Lower lobe of right lung (tissue), 2 donors: Measurements from ENCODE around the gene NKD2. TPM values are rescaled to one million over a fixed set of nuclear protein-coding genes. Genes with fewer than 3 reads are reported as not detected.

ENCODE experiments used
- ATAC-seq, 2 donors: fragments of 200-7000 bp; cut with Tn5 transposase; one replicate each; pipeline ENCODE4 v1.9.1; 2020 to 2022; ENCODE audit warnings: mild to moderate bottlenecking in 2 of 2, moderate library complexity in 2 of 2
- DNase-seq: peaks from one replicate; pipeline ENCODE4 v3.0.0-alpha.2; 2020
- H3K27ac ChIP-seq: fragments of 200-600 bp; one replicate; pipeline ENCODE4 v1.8.0; 2022
- H3K27me3 ChIP-seq: fragments of 200-600 bp; one replicate; pipeline ENCODE4 v1.8.0; 2022; ENCODE audit warnings: low read depth
- H3K36me3 ChIP-seq: fragments of 200-600 bp; one replicate; pipeline ENCODE4 v1.8.0; 2022; ENCODE audit warnings: mild to moderate bottlenecking
- H3K4me1 ChIP-seq: fragments of 200-600 bp; one replicate; pipeline ENCODE4 v1.8.0; 2022
- H3K4me3 ChIP-seq: fragments of 200-600 bp; one replicate; pipeline ENCODE4 v1.8.0; 2022; ENCODE audit warnings: mild to moderate bottlenecking
- H3K9me3 ChIP-seq: fragments of 200-600 bp; one replicate; pipeline ENCODE4 v1.8.0; 2022
- intact Hi-C: fragments of 100-400 bp; cut with DNase I; formaldehyde crosslinking; loops from one replicate; pipeline ENCODE4 v1.11.0; 2022
- total RNA-seq: library from RNA; stranded (reverse); fragmentation: NEBNext Ultra II Directional; extraction: Animal tissue kit (Norgen Biotek cat#: 25700); gene quantifications from one replicate; pipeline ENCODE4 v1.2.1, GENCODE V29; 2021
- TF ChIP-seq, protein P1 (sequence below): fragments of 200-600 bp; IDR thresholded peaks from one replicate; pipeline ENCODE4 v1.8.0; 2022; ENCODE audit warnings: antibody characterized with exemption, mild to moderate bottlenecking
- donor health status: DM: no; HTN: yes; CAD: no; lungs with severe emphysema.

Gene NKD2
- total RNA-seq, 1 donor from 2014 or later: 24.1 TPM

DNA sequence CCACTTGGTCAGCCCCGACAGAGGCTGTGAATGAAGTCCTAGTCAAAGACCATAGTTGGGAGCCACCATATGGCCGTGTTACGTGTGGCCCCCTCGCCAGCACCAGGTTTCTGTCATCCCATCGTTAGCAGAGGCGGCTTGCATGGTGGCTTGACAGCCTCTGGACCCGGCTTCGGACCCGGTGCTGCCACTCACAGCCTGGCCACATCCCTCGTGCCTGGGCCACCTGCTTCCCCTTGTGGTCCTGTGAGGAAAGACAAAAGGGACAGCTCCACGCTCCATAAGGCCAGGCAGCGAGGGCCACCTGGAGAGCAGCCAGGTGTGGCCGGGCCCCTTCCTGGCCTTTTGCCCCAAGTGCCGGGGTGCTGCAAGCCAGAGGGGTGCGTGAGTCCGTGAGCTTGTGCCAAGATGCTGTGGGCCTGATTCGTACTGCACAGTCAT, 6.2 kb downstream of the NKD2 start:
- DNase-seq (no peak), ATAC-seq (no peak)
- Histone ChIP-seq H3K27ac (no peak overlapping the region), H3K27me3 (peaks cover 27% of the 10 kb centered on the region), H3K36me3 (no peaks in the 10 kb centered on the region), H3K9me3 (no peaks in the 10 kb centered on the region), H3K4me3 (no peak overlapping the region), H3K4me1 (peaks cover 14% of the 10 kb centered on the region)
- intact Hi-C loops: no loop called here
- TF ChIP-seq, protein P1, sequence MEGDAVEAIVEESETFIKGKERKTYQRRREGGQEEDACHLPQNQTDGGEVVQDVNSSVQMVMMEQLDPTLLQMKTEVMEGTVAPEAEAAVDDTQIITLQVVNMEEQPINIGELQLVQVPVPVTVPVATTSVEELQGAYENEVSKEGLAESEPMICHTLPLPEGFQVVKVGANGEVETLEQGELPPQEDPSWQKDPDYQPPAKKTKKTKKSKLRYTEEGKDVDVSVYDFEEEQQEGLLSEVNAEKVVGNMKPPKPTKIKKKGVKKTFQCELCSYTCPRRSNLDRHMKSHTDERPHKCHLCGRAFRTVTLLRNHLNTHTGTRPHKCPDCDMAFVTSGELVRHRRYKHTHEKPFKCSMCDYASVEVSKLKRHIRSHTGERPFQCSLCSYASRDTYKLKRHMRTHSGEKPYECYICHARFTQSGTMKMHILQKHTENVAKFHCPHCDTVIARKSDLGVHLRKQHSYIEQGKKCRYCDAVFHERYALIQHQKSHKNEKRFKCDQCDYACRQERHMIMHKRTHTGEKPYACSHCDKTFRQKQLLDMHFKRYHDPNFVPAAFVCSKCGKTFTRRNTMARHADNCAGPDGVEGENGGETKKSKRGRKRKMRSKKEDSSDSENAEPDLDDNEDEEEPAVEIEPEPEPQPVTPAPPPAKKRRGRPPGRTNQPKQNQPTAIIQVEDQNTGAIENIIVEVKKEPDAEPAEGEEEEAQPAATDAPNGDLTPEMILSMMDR: no peak

DNA sequence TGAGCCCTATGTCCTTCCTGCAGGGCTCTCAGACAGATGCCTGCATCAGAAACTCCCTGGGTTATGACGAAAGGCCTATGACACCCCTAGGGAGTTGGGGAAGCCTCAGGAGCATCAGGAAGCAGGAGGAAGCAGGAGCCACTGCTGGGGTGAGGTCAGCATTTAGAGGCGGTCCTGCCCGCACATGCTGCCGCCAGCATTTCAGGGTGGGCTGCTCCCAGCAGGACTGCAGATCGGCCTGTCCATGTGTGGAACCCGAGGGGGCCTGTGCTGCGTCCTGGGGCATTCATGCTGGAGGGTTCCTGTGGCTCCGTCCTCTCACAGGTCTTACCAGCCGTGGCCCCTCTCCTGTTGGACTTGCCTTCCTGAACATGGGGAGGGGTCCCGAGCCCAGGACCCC, 6.9 kb downstream of the NKD2 start:
- Histone ChIP-seq H3K4me3 (no peak overlapping the region), H3K27me3 (peaks cover 20% of the 10 kb centered on the region), H3K4me1 (peaks cover 9% of the 10 kb centered on the region), H3K9me3 (no peaks in the 10 kb centered on the region), H3K27ac (no peak overlapping the region), H3K36me3 (no peaks in the 10 kb centered on the region)
- ATAC-seq (no peak), DNase-seq (no peak)
- TF ChIP-seq, protein P1: no peak
- intact Hi-C loops: no loop called here

DNA sequence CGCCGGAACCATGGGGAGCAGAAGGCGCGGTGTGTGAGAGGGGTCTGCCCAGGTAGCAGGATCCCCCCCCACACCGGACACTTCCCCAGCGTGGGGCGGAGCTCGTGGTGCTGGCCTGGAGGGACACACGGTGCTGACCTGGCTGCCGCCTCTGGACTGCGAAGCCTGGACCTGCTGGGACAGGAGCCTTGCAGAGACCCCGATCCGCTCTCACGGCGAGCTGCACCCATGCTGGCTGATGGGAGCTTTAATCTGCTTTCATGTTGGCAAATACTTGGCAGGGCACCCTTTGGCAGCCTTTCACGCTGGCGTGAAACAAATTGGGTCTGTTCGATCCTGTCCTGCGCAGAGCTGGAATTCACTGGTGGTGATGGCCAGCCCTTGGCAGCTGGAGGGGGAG, 7.4 kb downstream of the NKD2 start:
- H3K36me3 ChIP-seq: no peaks in the 10 kb centered on the region
- ATAC-seq (no peak), DNase-seq (no peak)
- H3K4me1 ChIP-seq: peaks cover 9% of the 10 kb centered on the region
- no peaks in the 10 kb centered on the region for H3K9me3 ChIP-seq
- intact Hi-C loops: no loop called here
- no peak overlapping the region for H3K27ac ChIP-seq
- H3K4me3 ChIP-seq: no peak overlapping the region
- TF ChIP-seq, protein P1: no peak
- peaks cover 15% of the 10 kb centered on the region for H3K27me3 ChIP-seq

DNA sequence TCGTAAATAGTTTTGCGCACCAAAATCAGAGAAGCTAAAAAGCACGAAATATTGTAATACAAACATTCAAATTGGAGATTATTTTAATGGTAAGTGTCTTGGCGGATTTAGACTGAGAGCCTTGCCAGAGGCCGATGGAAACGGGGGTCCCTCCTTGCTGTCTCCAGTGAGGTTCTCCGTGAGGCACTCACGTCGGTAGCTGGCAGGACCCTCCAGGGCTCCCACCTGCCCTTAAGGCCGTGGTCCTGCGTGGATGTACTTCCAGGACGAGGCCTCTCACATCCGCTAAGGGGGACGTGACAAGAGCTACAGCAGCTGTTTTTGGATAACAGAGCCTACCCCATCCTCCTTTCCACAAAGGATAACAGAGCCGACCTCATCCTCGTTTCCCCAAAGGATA, 7.9 kb downstream of the NKD2 start:
- TF ChIP-seq, protein P1: no peak
- Histone ChIP-seq H3K27me3 (peaks cover 11% of the 10 kb centered on the region), H3K4me3 (no peak overlapping the region), H3K9me3 (no peaks in the 10 kb centered on the region), H3K36me3 (no peaks in the 10 kb centered on the region), H3K27ac (no peak overlapping the region), H3K4me1 (peaks cover 9% of the 10 kb centered on the region)
- no peak for ATAC-seq
- DNase-seq: no peak
- intact Hi-C loops: no loop called here

DNA sequence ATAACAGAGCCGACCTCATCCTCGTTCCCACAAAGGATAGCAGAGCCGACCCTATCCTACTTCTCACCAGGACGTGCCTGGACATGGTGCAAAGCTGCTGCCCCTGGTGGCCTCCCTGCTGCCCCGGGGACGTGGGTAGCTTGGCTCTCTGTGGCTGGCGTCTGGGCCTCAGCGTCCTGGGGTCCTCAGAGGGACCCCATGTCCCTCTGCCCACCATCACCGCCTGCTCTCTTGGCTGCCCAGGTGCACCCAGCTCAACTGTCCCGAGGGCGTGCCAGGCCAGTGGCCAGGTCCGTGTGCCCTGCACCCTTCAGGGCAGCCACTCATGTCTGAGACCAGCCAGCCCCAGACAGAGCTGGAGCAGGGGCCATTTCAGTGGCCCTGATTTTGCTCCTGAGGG, 8.5 kb downstream of the NKD2 start:
- H3K36me3 ChIP-seq: no peaks in the 10 kb centered on the region
- H3K9me3 ChIP-seq: no peaks in the 10 kb centered on the region
- H3K4me3 ChIP-seq: no peak overlapping the region
- H3K4me1 ChIP-seq: peaks cover 9% of the 10 kb centered on the region
- TF ChIP-seq, protein P1: no peak
- peaks cover 5% of the 10 kb centered on the region for H3K27me3 ChIP-seq
- peak; percentile 21 for DNase-seq
- intact Hi-C loops: no loop called here
- no peak for ATAC-seq
- no peak overlapping the region for H3K27ac ChIP-seq
